IgD-negative memory B cell (primary cell): ENCODE data around the gene DIAPH2. TPM values are rescaled to one million over a fixed set of nuclear protein-coding genes. Genes with fewer than 3 reads are reported as not detected.
A peak's percentile ranks its signal among the peaks of the same experiment; 100 is the strongest.
"Not testable (repeated sequence)": the region's sequence is repeated elsewhere in the genome, so short reads cannot be mapped to it uniquely, and the experiment has no call there.

Experiments used
- H3K27ac Mint-ChIP-seq, 3 donors: one replicate each; pipeline ENCODE4 v1.8.0; 2020 to 2022; ENCODE audit warnings: mild to moderate bottlenecking in 3 of 3, mixed read lengths in 3 of 3, moderate library complexity in 1 of 3
- H3K27me3 Mint-ChIP-seq: one replicate; pipeline ENCODE4 v1.8.0; 2021; ENCODE audit warnings: mixed read lengths
- H3K36me3 Mint-ChIP-seq: one replicate; pipeline ENCODE4 v1.8.0; 2020; ENCODE audit warnings: mild to moderate bottlenecking, mixed read lengths
- H3K4me1 Mint-ChIP-seq, 3 donors: one replicate each; pipeline ENCODE4 v1.8.0; 2020 to 2022; ENCODE audit warnings: mixed read lengths in 3 of 3, mild to moderate bottlenecking in 1 of 3
- H3K4me3 Mint-ChIP-seq, 4 donors: one replicate each; pipeline ENCODE4 v1.8.0; 2020 to 2022; ENCODE audit warnings: mild to moderate bottlenecking in 4 of 4, mixed read lengths in 4 of 4, moderate library complexity in 3 of 4
- H3K9me3 Mint-ChIP-seq, 3 donors: one replicate each; pipeline ENCODE4 v1.8.0; 2020 to 2021; ENCODE audit warnings: mixed read lengths in 3 of 3, mild to moderate bottlenecking in 1 of 3
- polyA plus RNA-seq: library from polyadenylated mRNA; unstranded; fragments of 300-500 nt; fragmentation: Illumina TruSeq; gene quantifications from one replicate; pipeline ENCODE4 v1.2.3, GENCODE V29; 2021

Gene DIAPH2
- polyA plus RNA-seq, 1 donor from 2014 or later: 12.6 TPM

- H3K9me3 Mint-ChIP-seq: no peaks in the 10 kb centered on the region
- peaks cover 2% of the 10 kb centered on the region for H3K36me3 Mint-ChIP-seq
- H3K27me3 Mint-ChIP-seq: no peaks in the 10 kb centered on the region
- H3K4me1 Mint-ChIP-seq: peaks cover 0 to 8% (median 0%) of the 10 kb centered on the region in 3 donors
- H3K27ac Mint-ChIP-seq: no peak overlapping the region
- no peak overlapping the region for H3K4me3 Mint-ChIP-seq
These were observed 717.7 kb downstream of the DIAPH2 start for GRCh38 chrX:97402333-97402732.

DNA sequence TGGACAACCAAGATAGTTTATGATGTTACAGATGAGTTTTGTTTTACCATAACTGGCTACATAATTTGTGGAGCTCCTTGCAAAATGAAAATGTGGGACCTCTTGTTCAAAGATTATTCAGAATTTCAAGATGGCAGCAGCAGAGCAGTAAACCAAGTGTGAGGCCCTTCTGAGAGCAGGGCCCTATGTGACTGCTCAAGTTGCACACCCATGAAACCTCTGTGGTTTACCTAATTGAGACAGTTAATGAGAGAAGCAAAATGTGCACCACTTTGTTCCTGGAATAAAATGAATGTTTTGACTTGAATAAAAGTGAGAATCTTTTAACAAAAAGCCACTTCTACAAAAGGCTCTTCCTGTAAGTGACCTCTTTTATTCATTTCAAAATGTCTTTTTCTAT is 718.3 kb downstream of the DIAPH2 start:
- no peaks in the 10 kb centered on the region for H3K9me3 Mint-ChIP-seq
- H3K4me1 Mint-ChIP-seq: peaks cover 0 to 8% (median 0%) of the 10 kb centered on the region in 3 donors
- H3K27ac Mint-ChIP-seq: no peak overlapping the region
- no peak overlapping the region for H3K4me3 Mint-ChIP-seq
- no peaks in the 10 kb centered on the region for H3K27me3 Mint-ChIP-seq
- H3K36me3 Mint-ChIP-seq: peaks cover 2% of the 10 kb centered on the region

- Mint-ChIP-seq H3K4me1 (no peaks in the 10 kb centered on the region), H3K27ac (no peak overlapping the region), H3K4me3 (no peak overlapping the region), H3K27me3 (no peaks in the 10 kb centered on the region), H3K9me3 (peaks cover 2 to 8% (median 3%) of the 10 kb centered on the region in 3 donors), H3K36me3 (peaks cover 7% of the 10 kb centered on the region)
These were observed 720.5 kb downstream of the DIAPH2 start for GRCh38 chrX:97405031-97405660.

DNA sequence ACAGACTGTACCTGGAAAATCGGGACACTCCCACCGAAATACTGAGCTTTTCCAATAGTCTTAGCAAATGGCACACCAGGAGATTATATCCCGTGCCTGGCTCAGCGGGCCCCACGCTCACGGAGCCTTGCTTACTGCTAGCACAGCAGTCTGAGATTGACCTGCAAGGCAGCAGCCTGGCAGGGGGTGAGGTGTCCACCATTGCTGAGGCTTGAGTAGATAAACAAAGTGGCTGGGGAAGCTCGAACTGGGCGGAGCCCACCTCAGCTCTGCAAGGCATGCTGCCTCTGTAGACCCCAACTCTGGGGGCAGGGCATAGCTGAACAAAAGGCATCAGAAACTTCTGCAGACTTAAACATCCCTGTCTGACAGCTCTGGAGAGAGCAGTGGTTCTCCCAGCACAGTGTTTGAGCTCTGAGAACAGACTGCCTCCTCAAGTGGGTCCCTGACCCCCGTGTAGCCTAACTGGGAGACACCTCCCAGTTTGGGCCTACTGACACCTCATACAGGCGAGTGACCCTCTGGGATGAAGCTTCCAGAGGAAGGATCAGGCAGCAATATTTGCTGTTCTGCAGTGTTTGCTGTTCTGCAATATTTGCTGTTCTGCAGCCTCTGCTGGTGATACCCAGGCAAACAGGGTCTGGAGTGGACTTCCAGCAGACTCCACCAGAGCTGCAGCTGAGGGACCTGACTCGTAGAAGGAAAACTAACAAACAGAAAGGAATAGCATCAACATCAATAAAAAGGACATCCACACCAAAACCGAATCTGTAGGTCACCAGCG is 725.2 kb downstream of the DIAPH2 start:
- H3K4me1 Mint-ChIP-seq, H3K4me3 Mint-ChIP-seq, H3K27ac Mint-ChIP-seq, H3K27me3 Mint-ChIP-seq, H3K9me3 Mint-ChIP-seq, H3K36me3 Mint-ChIP-seq: not testable (repeated sequence)

DNA sequence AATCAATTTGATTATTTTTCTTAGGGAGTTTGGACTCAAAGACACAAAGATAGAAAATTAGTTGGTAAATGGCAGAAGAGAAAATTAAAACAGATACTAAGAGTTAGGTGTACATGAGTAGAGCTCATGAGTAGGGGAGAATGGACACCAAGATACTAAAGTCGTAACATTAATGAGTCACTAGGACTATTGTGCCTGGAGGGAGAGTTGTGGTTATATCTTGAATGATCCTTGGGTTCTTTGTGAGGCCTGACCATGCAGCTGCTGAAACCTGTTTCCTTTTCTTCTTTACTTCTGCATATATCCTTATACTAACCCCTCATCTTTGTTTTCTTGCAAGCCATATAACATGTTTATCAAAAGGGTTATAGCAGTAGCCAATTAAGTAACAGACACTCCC is 731.8 kb downstream of the DIAPH2 start:
- Mint-ChIP-seq H3K36me3 (peaks cover 3% of the 10 kb centered on the region), H3K27ac (no peak overlapping the region), H3K4me1 (no peaks in the 10 kb centered on the region), H3K27me3 (no peaks in the 10 kb centered on the region), H3K9me3 (peaks cover 0 to 3% (median 0%) of the 10 kb centered on the region in 3 donors), H3K4me3 (peak overlapping the region in 1 of 4 donors; percentile 33)

DNA sequence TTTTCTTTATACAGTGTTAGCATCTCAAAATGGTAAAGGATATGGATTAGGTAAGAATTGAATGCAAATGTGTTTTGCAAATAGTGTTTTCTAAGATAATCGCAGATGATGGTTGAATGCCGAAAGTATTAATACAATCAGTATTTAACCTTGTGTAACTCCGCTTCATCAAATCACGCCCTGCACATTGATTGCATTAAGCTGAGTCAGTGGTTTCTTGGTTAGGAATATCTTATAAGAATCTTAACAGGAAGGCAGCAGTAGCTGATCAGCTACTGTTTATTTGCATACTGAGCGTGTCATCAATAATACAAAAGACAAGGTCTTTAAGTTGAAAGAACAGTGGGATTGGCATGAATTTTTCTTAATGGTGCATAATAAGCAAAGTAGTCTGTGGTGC is 744.5 kb downstream of the DIAPH2 start:
- Mint-ChIP-seq H3K9me3 (peaks cover 0 to 1% (median 0%) of the 10 kb centered on the region in 3 donors), H3K27me3 (no peaks in the 10 kb centered on the region), H3K4me1 (peaks cover 0 to 2% (median 0%) of the 10 kb centered on the region in 3 donors), H3K4me3 (no peak overlapping the region), H3K27ac (no peak overlapping the region), H3K36me3 (no peaks in the 10 kb centered on the region)

- H3K36me3 Mint-ChIP-seq: peaks cover 3% of the 10 kb centered on the region
- H3K9me3 Mint-ChIP-seq: peaks cover 0 to 1% (median 0%) of the 10 kb centered on the region in 3 donors
- no peaks in the 10 kb centered on the region for H3K27me3 Mint-ChIP-seq
- no peaks in the 10 kb centered on the region for H3K4me1 Mint-ChIP-seq
- no peak overlapping the region for H3K4me3 Mint-ChIP-seq
- no peak overlapping the region for H3K27ac Mint-ChIP-seq
These were observed 746.6 kb downstream of the DIAPH2 start for GRCh38 chrX:97431281-97431680.

- no peaks in the 10 kb centered on the region for H3K36me3 Mint-ChIP-seq
- no peaks in the 10 kb centered on the region for H3K27me3 Mint-ChIP-seq
- peaks cover 2 to 5% (median 4%) of the 10 kb centered on the region in 3 donors for H3K4me1 Mint-ChIP-seq
- H3K27ac Mint-ChIP-seq: no peak overlapping the region
- no peak overlapping the region for H3K4me3 Mint-ChIP-seq
- H3K9me3 Mint-ChIP-seq: no peaks in the 10 kb centered on the region
These were observed 761.7 kb downstream of the DIAPH2 start for GRCh38 chrX:97446298-97446882.

DNA sequence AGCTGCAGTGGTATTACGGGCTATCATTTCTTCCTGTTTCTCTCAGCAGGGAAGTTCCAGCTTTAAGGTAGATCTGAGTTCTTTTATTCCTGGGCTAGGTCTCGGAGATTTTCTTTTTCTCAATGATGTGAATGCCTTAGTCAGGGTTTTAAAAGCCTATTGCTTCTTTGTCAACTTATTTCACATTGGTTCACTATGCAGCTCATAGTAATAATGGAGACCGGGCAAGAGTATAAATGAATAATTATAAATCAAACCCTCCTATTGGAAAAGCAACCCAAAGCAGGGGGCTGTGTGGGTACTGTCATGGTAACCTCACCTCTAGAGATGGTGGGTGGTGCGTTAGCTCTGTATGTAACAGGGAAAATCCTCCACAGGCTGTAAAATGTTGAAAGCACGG is 762.7 kb downstream of the DIAPH2 start:
- Mint-ChIP-seq H3K27ac (peak overlapping the region in 1 of 3 donors; percentile 73), H3K4me3 (no peak overlapping the region), H3K4me1 (peaks cover 2 to 5% (median 4%) of the 10 kb centered on the region in 3 donors), H3K36me3 (no peaks in the 10 kb centered on the region), H3K27me3 (no peaks in the 10 kb centered on the region), H3K9me3 (no peaks in the 10 kb centered on the region)

GRCh38 chrX:97452283-97452682 is 767.6 kb downstream of the DIAPH2 start:
- H3K9me3 Mint-ChIP-seq: no peaks in the 10 kb centered on the region
- H3K27me3 Mint-ChIP-seq: no peaks in the 10 kb centered on the region
- no peaks in the 10 kb centered on the region for H3K4me1 Mint-ChIP-seq
- no peak overlapping the region for H3K27ac Mint-ChIP-seq
- no peak overlapping the region for H3K4me3 Mint-ChIP-seq
- no peaks in the 10 kb centered on the region for H3K36me3 Mint-ChIP-seq

- Mint-ChIP-seq H3K27ac (no peak overlapping the region), H3K9me3 (no peaks in the 10 kb centered on the region), H3K4me3 (no peak overlapping the region), H3K4me1 (no peaks in the 10 kb centered on the region), H3K27me3 (no peaks in the 10 kb centered on the region), H3K36me3 (no peaks in the 10 kb centered on the region)
These were observed 777.1 kb downstream of the DIAPH2 start for GRCh38 chrX:97461763-97462162.

DNA sequence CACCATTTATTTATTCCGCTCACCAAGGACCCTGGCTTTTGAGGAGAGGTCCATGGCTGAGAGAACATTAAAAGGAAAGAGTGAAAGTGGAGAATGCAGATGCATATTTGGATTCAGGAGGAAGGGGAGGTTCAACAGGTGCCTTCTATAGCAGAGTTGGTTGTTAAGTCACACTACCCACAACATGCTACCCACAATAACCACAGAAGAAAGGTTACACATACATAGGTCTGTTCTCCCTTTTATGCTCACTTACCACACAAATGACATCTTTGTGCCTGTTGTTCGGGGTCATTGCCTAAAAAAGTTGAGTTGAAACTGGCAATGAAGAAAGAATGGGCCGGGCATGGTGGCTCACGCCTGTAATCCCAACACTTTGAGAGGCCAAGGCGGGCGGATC is 786.4 kb downstream of the DIAPH2 start:
- Mint-ChIP-seq H3K4me3 (no peak overlapping the region), H3K9me3 (no peaks in the 10 kb centered on the region), H3K27me3 (no peaks in the 10 kb centered on the region), H3K36me3 (no peaks in the 10 kb centered on the region), H3K4me1 (no peaks in the 10 kb centered on the region), H3K27ac (no peak overlapping the region)

DNA sequence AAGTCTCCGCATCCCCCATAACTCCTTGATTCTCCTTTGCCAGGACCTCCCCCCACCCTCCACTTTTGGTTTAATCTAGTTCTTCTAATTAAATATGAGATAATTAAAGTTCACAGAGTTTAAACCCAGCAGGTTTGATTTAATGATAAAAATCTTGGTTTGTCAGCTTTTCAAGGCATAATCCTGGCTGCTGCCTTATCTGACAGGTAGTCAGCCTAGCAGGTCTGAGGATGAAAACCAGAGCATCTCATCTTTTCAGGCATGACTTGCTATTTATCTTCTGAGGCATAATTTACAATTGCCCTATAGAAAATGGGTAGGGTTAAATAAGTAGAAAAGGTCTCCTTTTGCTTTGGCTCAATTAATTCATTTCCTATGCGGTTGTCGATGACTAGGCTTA is 790.3 kb downstream of the DIAPH2 start:
- H3K4me1 Mint-ChIP-seq: no peaks in the 10 kb centered on the region
- H3K9me3 Mint-ChIP-seq: no peaks in the 10 kb centered on the region
- no peaks in the 10 kb centered on the region for H3K27me3 Mint-ChIP-seq
- no peak overlapping the region for H3K4me3 Mint-ChIP-seq
- no peaks in the 10 kb centered on the region for H3K36me3 Mint-ChIP-seq
- H3K27ac Mint-ChIP-seq: no peak overlapping the region

- Mint-ChIP-seq H3K36me3 (no peaks in the 10 kb centered on the region), H3K9me3 (no peaks in the 10 kb centered on the region), H3K27ac (no peak overlapping the region), H3K27me3 (no peaks in the 10 kb centered on the region), H3K4me1 (peaks cover 0 to 1% (median 0%) of the 10 kb centered on the region in 3 donors), H3K4me3 (no peak overlapping the region)
These were observed 794.7 kb downstream of the DIAPH2 start for GRCh38 chrX:97479106-97479890.

DNA sequence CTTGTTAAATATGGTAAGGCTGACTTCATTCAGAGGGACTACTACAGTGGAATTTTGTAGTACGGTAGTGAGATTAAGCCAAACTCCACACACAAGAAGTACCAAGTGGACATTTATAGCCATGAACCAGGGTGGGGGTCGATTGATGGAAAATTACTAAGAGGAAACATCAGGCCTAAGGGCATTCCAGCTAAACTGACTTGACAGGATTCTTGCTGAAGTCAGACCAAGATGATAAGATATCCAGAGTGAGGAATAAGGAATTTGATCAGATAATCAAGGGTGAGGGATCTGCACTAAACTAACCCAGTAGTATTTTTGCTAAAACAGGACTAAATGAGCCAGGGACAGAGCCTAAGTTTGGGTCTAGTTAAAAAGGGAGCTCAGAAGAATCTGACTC is 796.6 kb downstream of the DIAPH2 start:
- H3K9me3 Mint-ChIP-seq: no peaks in the 10 kb centered on the region

More for the DNA sequence above, 796.6 kb downstream of the DIAPH2 start:
- Mint-ChIP-seq H3K27ac (peak overlapping the region in 1 of 3 donors; percentile 41), H3K27me3 (no peaks in the 10 kb centered on the region), H3K4me3 (no peak overlapping the region), H3K36me3 (no peaks in the 10 kb centered on the region), H3K4me1 (peaks cover 0 to 1% (median 0%) of the 10 kb centered on the region in 3 donors)
